ENCODE data around the gene CORO7.

DNA sequence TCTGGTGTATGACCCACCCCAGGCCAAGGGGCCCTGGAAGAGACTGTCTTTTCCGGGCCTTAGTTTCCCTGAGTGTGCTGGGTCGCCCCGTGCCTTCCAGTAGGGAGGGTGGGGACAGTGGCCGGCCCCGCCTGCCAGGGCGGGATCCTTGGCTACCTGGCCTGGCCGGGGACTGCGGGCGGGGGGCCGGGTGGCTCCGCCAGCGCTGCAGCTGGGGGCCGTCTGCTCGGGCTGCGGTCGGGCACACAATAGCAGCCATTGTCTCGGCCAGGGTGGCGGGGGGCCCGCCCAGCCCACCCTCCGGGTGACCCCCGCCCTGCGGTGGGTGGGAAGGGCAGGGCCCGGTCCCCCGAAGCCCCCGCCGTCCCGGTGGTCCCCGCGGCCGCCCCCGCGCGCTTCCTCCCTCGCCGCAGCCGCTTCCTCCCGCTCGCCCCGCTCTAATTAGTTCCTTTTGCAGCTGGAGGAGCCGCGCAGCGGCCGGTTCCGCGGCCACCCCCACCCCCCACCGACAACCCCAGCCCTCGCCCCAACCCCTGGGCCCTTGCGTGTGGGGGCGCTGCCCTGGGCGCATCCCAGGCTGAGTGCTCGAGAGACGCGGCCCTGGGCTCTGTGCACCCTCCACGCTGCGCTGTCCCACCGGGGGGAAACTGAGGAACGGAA lies 88.9 kb downstream of the CORO7 start:
- TF ChIP-seq, protein P1, sequence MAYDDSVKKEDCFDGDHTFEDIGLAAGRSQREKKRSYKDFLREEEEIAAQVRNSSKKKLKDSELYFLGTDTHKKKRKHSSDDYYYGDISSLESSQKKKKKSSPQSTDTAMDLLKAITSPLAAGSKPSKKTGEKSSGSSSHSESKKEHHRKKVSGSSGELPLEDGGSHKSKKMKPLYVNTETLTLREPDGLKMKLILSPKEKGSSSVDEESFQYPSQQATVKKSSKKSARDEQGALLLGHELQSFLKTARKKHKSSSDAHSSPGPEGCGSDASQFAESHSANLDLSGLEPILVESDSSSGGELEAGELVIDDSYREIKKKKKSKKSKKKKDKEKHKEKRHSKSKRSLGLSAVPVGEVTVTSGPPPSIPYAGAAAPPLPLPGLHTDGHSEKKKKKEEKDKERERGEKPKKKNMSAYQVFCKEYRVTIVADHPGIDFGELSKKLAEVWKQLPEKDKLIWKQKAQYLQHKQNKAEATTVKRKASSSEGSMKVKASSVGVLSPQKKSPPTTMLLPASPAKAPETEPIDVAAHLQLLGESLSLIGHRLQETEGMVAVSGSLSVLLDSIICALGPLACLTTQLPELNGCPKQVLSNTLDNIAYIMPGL (CRISPR knock-in tag; IDR thresholded peaks at IDR 0.05), result no peak
- no peak for TF ChIP-seq MXI1 (IDR thresholded peaks at IDR 0.05; ENCODE audit: low read depth, low read length)
- no peak for TF ChIP-seq GTF2F1 (IDR thresholded peaks at IDR 0.05; ENCODE audit: low read depth, low read length)
- no peak for TF ChIP-seq SP1 (CRISPR knock-in tag; IDR thresholded peaks at IDR 0.05)
- TF ChIP-seq CREB1 (IDR thresholded peaks at IDR 0.05), result no peak
- TF ChIP-seq CREB1 (CRISPR knock-in tag; IDR thresholded peaks at IDR 0.05), result no peak
- TF ChIP-seq ZSCAN29 (IDR thresholded peaks at IDR 0.05), result no peak
- no peak for TF ChIP-seq TAF1 (IDR thresholded peaks at IDR 0.05; ENCODE audit: control insufficient read depth, extremely low read depth, insufficient read depth, low read length, severe bottlenecking)
- TF ChIP-seq, protein P2, sequence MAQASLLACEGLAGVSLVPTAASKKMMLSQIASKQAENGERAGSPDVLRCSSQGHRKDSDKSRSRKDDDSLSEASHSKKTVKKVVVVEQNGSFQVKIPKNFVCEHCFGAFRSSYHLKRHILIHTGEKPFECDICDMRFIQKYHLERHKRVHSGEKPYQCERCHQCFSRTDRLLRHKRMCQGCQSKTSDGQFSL (CRISPR knock-in tag; IDR thresholded peaks at IDR 0.05), result no peak
- TF ChIP-seq, protein P2 (tag; IDR thresholded peaks at IDR 0.05), result no peak
- no peak for TF ChIP-seq NEUROD1 (IDR thresholded peaks at IDR 0.05; ENCODE audit: borderline replicate concordance, low read depth, low read length, partially characterized antibody)
- TF ChIP-seq FOSL1 (tag; conservative IDR thresholded peaks at IDR 0.05), result no peak
- no peak for TF ChIP-seq SMAD1 (IDR thresholded peaks at IDR 0.05; ENCODE audit: low read depth, low read length, partially characterized antibody)

Measured in K562 (cell line).